Mesodermal cell (in vitro differentiated cells): ENCODE data around the gene ZNF579.
"Not testable (repeated sequence)": the region's sequence is repeated elsewhere in the genome, so short reads cannot be mapped to it uniquely, and the experiment has no call there.

Experiments
- H3K27ac ChIP-seq: 2 replicates; pipeline ENCODE4 v1.7.0; 2013; ENCODE audit warnings: mild to moderate bottlenecking, low read depth, low read length, moderate library complexity; ENCODE audit not compliant: severe bottlenecking
- H3K36me3 ChIP-seq: 2 replicates; pipeline ENCODE4 v1.7.1; 2013; ENCODE audit warnings: mild to moderate bottlenecking, low read length, moderate library complexity; ENCODE audit not compliant: control insufficient read depth, insufficient read depth
- H3K4me1 ChIP-seq: one replicate; pipeline ENCODE4 v1.7.1; 2013; ENCODE audit warnings: mild to moderate bottlenecking, low read length; ENCODE audit not compliant: insufficient read depth, control insufficient read depth, poor library complexity, severe bottlenecking
- H3K4me3 ChIP-seq: 2 replicates; pipeline ENCODE4 v1.7.0; 2013; ENCODE audit warnings: low read length, control low read depth, mild to moderate bottlenecking; ENCODE audit not compliant: insufficient read depth, poor library complexity, severe bottlenecking; ENCODE audit errors: extremely low read depth
- H3K9me3 ChIP-seq: 2 replicates; pipeline ENCODE4 v1.7.1; 2013; ENCODE audit warnings: mild to moderate bottlenecking, low read length, moderate library complexity; ENCODE audit not compliant: control insufficient read depth
- WGBS, 2 experiments: methylation state at CpG; one replicate each; pipeline ENCODE4 v1.1.5; 2013; ENCODE audit warnings: missing lambda C conversion rate in 2 of 2; ENCODE audit not compliant: insufficient coverage in 2 of 2; 5-methylcytosine and 5-hydroxymethylcytosine counted together

The ZNF579 gene

DNA sequence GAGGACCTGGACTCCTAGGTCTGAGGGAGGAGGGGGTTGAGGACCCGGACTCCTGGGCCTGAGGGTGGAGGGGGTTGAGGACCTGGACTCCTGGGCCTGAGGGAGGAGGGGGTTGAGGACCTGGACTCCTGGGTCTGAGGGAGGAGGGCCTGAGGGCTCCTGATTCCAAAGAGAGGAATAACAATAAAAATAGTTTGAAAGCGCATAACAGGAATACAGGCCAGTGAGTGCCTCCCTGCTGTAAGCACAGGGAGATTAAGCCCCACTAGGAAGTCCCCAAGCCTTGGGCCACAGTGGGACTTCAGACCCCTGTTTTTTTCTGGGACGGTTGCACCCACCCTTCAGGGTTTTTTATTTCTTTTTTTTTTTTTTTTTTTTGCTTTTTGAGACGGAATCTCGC lies 42.5 kb downstream of the ZNF579 start:
- Histone ChIP-seq H3K9me3 (no peaks in the 10 kb centered on the region), H3K4me3 (no peak overlapping the region), H3K27ac (no peak overlapping the region), H3K36me3 (no peaks in the 10 kb centered on the region), H3K4me1 (peaks cover 7% of the 10 kb centered on the region)
- WGBS, 2 experiments: 65 to 87% methylated on average over 3 to 4 of the region's 5 CpGs

DNA sequence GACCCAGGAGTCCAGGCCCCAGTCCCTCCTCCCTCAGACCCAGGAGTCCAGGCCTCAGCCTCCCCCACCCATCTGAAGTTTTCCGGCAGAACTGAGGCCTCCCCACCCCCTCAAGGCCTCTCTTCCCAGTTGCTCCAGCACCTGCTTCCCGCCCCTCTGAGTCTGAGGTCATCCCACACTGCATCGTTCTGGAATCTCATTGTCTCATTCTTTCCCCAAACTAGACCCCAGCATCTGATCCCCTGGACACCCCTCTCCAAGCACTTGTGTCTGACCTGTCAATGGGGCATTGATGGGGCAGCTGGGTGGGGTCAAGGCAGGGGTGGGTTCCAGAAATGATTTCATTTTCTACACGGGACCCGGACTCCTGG lies 42.9 kb downstream of the ZNF579 start:
- H3K4me1 ChIP-seq: peaks cover 7% of the 10 kb centered on the region
- no peaks in the 10 kb centered on the region for H3K36me3 ChIP-seq
- WGBS, 2 experiments: 57 to 58% methylated on average over 3 to 4 of the region's 5 CpGs
- H3K9me3 ChIP-seq: no peaks in the 10 kb centered on the region
- no peak overlapping the region for H3K27ac ChIP-seq
- H3K4me3 ChIP-seq: no peak overlapping the region

DNA sequence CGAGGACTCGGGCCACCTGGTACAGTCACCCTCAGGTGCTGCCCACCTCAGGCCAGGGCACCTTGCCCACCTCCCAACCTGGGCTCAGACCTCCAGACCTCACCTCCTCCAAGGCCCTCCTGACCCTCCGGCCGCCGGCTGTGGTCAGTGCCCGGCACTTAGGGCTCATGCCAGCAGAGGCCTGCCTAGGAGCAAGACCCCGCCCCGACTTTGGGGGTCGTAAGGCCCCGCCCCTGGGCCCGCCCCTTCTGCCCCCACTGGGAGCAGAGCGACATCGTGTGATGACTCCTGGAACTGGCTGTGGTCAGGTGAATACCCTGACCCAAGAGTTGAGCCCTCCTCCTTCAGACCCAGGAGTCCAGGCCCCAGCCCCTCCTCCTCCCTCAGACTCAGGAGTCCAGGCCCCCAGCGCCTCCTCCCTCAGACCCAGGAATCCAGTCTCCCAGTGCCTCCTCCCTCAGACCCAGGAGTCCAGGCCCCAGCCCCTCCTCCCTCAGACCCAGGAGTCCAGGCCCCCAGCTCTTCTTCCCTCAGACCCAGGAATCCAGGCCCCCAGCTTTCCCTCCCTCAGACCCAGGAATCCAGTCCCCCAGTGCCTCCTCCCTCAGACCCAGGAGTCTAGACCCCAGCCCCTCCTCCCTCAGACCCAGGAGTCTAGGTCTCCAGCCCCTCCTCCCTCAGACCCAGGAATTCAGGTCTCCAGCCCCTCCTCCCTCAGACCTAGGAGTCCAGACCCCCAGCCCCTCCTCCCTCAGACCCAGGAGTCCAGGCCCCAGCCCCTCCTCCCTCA lies 43.5 kb downstream of the ZNF579 start, which contains the start of gene SBK2:
Gene SBK2 (minus strand): TSS at position 183 of the 790 bp plus-strand sequence. CDS start 839 bp downstream, outside the sequence.
- Histone ChIP-seq H3K27ac (no peak within 1 kb of the TSS), H3K4me1 (peaks cover 7% of the 10 kb centered on the region), H3K9me3 (no peaks in the 10 kb centered on the region), H3K36me3 (no peaks in the 10 kb centered on the region), H3K4me3 (no peak within 1 kb of the TSS)
- WGBS, 2 experiments: 22 to 32% methylated on average over 11 to 14 of the region's 14 CpGs

DNA sequence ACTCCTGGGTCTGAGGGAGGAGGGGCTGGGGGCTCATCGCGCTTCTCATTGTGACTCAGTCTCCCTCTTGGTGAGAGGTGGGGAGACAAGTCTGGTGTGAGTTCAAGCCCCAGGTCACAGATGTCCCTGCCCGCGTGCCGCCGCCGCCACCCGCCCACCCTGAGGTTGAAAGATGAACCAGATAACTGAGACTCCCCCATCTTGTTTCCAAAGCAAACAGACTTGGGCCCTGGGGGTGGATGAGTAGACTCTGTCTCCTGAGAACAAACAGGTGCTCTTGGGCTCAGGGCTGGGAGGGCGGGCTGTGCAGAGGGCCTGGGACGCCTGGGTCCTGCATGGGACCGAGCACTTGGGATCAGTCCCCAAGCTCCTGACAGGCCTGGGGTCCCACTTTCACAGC lies 44.3 kb downstream of the ZNF579 start:
- 94 to 96% methylated on average over 2 to 11 of the region's 11 CpGs for WGBS, 2 experiments
- Histone ChIP-seq H3K27ac (no peak overlapping the region), H3K9me3 (no peaks in the 10 kb centered on the region), H3K4me3 (no peak overlapping the region), H3K36me3 (no peaks in the 10 kb centered on the region), H3K4me1 (peaks cover 7% of the 10 kb centered on the region)

DNA sequence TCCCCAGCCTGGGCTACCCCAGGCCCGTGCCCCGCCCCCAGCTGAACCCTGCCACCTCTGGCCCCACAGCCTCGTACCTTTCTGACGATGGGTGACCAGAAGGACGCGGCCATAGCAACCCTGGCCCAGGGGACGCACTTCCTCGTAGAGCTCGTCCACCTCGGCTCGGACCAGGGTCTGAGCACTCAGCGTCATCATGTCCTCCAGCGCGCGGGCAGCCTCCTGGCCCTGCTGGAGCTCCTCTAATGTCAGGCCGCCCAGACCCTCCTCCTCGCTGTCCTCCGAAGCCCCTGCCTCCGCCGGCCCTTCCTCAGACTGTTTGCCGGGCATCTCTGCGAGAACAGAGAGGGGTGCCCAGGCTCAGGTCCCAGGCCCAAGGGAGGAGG lies 44.7 kb downstream of the ZNF579 start:
- WGBS, 2 experiments: 95 to 96% methylated on average over 22 of the region's 22 CpGs
- Histone ChIP-seq H3K27ac (no peak overlapping the region), H3K4me3 (no peak overlapping the region), H3K36me3 (no peaks in the 10 kb centered on the region), H3K9me3 (no peaks in the 10 kb centered on the region), H3K4me1 (peaks cover 7% of the 10 kb centered on the region)

- Histone ChIP-seq H3K36me3 (no peaks in the 10 kb centered on the region), H3K27ac (no peak overlapping the region), H3K4me1 (peaks cover 7% of the 10 kb centered on the region), H3K9me3 (no peaks in the 10 kb centered on the region), H3K4me3 (no peak overlapping the region)
- 83 to 90% methylated on average over 7 to 10 of the region's 12 CpGs for WGBS, 2 experiments
These were observed 45.3 kb downstream of the ZNF579 start for GRCh38 chr19:55535173-55535964.

- 92 to 96% methylated on average over 6 to 7 of the region's 7 CpGs for WGBS, 2 experiments
- H3K36me3 ChIP-seq, H3K4me3 ChIP-seq, H3K9me3 ChIP-seq, H3K4me1 ChIP-seq, H3K27ac ChIP-seq: not testable (repeated sequence)
These were observed 46.4 kb downstream of the ZNF579 start for GRCh38 chr19:55534280-55534679.

DNA sequence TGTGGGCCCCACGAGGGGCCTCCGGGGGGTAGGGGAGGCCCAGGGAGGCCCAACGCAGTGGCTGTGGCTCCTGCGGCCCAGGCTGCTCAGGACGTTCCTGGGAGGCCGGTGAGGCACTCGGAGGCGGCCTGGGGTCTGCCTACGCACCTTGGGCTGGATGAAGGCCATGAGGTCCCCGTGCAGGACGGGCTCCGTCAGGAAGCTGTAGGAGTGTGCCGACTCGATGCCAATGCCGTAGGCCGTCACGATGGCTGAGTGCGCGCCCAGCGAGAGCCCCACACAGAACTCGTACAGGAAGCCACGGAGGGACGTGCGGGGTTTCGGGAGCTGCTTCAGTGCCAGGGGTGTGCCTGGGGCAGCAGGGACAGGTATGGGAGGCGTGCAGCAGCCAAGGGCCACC lies 49.7 kb downstream of the ZNF579 start:
- no peak overlapping the region for H3K4me3 ChIP-seq
- H3K27ac ChIP-seq: no peak overlapping the region
- no peaks in the 10 kb centered on the region for H3K36me3 ChIP-seq
- no peaks in the 10 kb centered on the region for H3K9me3 ChIP-seq
- WGBS, 2 experiments: 94 to 96% methylated on average over 26 of the region's 26 CpGs
- peaks cover 4% of the 10 kb centered on the region for H3K4me1 ChIP-seq

GRCh38 chr19:55529636-55530234 lies 50.9 kb downstream of the ZNF579 start:
- Histone ChIP-seq H3K9me3 (no peaks in the 10 kb centered on the region), H3K27ac (no peak overlapping the region), H3K4me1 (peaks cover 8% of the 10 kb centered on the region), H3K36me3 (no peaks in the 10 kb centered on the region), H3K4me3 (no peak overlapping the region)
- 95 to 96% methylated on average over 54 to 55 of the region's 56 CpGs for WGBS, 2 experiments

GRCh38 chr19:55528030-55528803 lies 52.4 kb downstream of the ZNF579 start:
- H3K36me3 ChIP-seq: no peaks in the 10 kb centered on the region
- H3K9me3 ChIP-seq: no peaks in the 10 kb centered on the region
- H3K4me1 ChIP-seq: peaks cover 8% of the 10 kb centered on the region
- 62 to 65% methylated on average over 6 to 7 of the region's 15 CpGs for WGBS, 2 experiments
- H3K27ac ChIP-seq: no peak overlapping the region
- no peak overlapping the region for H3K4me3 ChIP-seq
